ENCODE data around the gene RABGEF1. TPM values are rescaled to one million over a fixed set of nuclear protein-coding genes. Genes with fewer than 3 reads are reported as not detected.
A peak's percentile ranks its signal among the peaks of the same experiment; 100 is the strongest.

Gene RABGEF1
- total RNA-seq = 10 to 100 TPM in 1 of 2 donors, 1 to 10 TPM in 1; 7.9 to 14.0 TPM
- 1 to 10 TPM; 5.2 to 7.4 TPM for polyA plus RNA-seq

DNA sequence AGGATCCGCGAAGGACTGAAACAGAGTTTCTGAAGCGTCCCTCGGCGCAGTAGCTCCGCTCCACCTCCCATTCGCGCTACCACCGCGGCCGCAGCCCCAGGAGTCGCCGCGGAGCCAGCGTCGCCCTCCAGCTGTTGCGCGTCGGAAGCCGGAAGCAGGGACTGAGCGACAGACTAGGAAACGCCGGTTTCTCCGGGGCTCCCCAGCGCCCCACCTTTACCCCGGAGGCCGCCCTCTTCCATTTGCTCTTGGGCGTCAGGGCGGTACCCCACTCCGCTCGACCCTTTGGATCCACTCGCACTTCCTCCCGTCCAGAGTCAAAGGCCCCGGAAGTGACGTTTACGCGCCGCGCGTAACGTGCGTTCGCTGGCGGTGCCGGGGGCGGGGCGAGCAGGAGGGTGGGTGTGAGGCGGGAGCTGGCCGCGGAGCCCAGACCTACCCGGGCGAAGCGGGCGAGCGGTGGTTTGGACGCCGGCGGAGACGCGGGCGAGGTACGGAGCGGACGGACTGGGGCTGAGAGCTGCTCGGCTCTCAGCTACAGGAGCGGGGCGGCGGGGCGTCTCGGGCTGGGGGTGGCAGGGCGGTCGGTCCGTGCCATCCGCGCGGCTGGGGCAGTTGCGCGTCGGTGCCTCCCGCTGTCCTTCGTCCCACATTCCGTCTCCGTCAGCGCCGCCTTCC lies at the start of gene RABGEF1:
Gene RABGEF1, plus strand, starts transcription at position 432 of the 678 bp plus-strand sequence. CDS start 31,167 bp downstream, outside the sequence.
- peak within 1 kb of the TSS; percentile 85 for H3K9ac ChIP-seq (ENCODE audit: low read depth in 1 of 2, low read length in 2 of 2)
- peaks cover 0 to 7% (median 3%) of the 10 kb centered on the region in 4 donors for H3K9me3 ChIP-seq (ENCODE audit: control insufficient read depth in 4 of 4, low read length in 3 of 4)
- H3K27ac ChIP-seq (ENCODE audit: low read depth in 1 of 2, low read length in 2 of 2) = peak within 1 kb of the TSS; percentile 92
- under 1% methylated on average over 85 of the region's 85 CpGs for WGBS
- TF ChIP-seq, protein P1, sequence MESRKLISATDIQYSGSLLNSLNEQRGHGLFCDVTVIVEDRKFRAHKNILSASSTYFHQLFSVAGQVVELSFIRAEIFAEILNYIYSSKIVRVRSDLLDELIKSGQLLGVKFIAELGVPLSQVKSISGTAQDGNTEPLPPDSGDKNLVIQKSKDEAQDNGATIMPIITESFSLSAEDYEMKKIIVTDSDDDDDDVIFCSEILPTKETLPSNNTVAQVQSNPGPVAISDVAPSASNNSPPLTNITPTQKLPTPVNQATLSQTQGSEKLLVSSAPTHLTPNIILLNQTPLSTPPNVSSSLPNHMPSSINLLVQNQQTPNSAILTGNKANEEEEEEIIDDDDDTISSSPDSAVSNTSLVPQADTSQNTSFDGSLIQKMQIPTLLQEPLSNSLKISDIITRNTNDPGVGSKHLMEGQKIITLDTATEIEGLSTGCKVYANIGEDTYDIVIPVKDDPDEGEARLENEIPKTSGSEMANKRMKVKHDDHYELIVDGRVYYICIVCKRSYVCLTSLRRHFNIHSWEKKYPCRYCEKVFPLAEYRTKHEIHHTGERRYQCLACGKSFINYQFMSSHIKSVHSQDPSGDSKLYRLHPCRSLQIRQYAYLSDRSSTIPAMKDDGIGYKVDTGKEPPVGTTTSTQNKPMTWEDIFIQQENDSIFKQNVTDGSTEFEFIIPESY (IDR thresholded peaks at IDR 0.05) = no peak
- TF ChIP-seq TAF1 (conservative IDR thresholded peaks at IDR 0.05) (peak; percentile 61), HNF4G (IDR thresholded peaks at IDR 0.05) (peak; percentile 46), EGR1 (IDR thresholded peaks at IDR 0.05; ENCODE audit: low read depth in 2 of 2) (peak; percentile 13 to 42), HNF4A (conservative IDR thresholded peaks at IDR 0.05) (peak; percentile 60 to 70), RAD21 (IDR thresholded peaks at IDR 0.05) (peak; percentile 50 to 51), JUND (IDR thresholded peaks at IDR 0.05) (no peak), SP1 (IDR thresholded peaks at IDR 0.05) (peak; percentile 67), FOXA2 (IDR thresholded peaks at IDR 0.05) (no peak), NR2F2 (IDR thresholded peaks at IDR 0.05) (peak; percentile 88), GABPA (IDR thresholded peaks at IDR 0.05 in 1 of 2, conservative IDR thresholded peaks at IDR 0.05 in 1 of 2) (peak; percentile 85 to 95), FOXA1 (IDR thresholded peaks at IDR 0.05) (no peak), YY1 (IDR thresholded peaks at IDR 0.05) (peak; percentile 87), RXRA (IDR thresholded peaks at IDR 0.05) (peak; percentile 54 to 62)
- TF ChIP-seq, protein P2, sequence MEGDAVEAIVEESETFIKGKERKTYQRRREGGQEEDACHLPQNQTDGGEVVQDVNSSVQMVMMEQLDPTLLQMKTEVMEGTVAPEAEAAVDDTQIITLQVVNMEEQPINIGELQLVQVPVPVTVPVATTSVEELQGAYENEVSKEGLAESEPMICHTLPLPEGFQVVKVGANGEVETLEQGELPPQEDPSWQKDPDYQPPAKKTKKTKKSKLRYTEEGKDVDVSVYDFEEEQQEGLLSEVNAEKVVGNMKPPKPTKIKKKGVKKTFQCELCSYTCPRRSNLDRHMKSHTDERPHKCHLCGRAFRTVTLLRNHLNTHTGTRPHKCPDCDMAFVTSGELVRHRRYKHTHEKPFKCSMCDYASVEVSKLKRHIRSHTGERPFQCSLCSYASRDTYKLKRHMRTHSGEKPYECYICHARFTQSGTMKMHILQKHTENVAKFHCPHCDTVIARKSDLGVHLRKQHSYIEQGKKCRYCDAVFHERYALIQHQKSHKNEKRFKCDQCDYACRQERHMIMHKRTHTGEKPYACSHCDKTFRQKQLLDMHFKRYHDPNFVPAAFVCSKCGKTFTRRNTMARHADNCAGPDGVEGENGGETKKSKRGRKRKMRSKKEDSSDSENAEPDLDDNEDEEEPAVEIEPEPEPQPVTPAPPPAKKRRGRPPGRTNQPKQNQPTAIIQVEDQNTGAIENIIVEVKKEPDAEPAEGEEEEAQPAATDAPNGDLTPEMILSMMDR (IDR thresholded peaks at IDR 0.05; ENCODE audit: low read depth, low read length, missing input control) = no peak
- TF ChIP-seq, protein P3, sequence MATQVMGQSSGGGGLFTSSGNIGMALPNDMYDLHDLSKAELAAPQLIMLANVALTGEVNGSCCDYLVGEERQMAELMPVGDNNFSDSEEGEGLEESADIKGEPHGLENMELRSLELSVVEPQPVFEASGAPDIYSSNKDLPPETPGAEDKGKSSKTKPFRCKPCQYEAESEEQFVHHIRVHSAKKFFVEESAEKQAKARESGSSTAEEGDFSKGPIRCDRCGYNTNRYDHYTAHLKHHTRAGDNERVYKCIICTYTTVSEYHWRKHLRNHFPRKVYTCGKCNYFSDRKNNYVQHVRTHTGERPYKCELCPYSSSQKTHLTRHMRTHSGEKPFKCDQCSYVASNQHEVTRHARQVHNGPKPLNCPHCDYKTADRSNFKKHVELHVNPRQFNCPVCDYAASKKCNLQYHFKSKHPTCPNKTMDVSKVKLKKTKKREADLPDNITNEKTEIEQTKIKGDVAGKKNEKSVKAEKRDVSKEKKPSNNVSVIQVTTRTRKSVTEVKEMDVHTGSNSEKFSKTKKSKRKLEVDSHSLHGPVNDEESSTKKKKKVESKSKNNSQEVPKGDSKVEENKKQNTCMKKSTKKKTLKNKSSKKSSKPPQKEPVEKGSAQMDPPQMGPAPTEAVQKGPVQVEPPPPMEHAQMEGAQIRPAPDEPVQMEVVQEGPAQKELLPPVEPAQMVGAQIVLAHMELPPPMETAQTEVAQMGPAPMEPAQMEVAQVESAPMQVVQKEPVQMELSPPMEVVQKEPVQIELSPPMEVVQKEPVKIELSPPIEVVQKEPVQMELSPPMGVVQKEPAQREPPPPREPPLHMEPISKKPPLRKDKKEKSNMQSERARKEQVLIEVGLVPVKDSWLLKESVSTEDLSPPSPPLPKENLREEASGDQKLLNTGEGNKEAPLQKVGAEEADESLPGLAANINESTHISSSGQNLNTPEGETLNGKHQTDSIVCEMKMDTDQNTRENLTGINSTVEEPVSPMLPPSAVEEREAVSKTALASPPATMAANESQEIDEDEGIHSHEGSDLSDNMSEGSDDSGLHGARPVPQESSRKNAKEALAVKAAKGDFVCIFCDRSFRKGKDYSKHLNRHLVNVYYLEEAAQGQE (IDR thresholded peaks at IDR 0.05) = peak; percentile 64
- TF ChIP-seq, protein P4, sequence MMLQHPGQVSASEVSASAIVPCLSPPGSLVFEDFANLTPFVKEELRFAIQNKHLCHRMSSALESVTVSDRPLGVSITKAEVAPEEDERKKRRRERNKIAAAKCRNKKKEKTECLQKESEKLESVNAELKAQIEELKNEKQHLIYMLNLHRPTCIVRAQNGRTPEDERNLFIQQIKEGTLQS (IDR thresholded peaks at IDR 0.05) = no peak
- TF ChIP-seq, protein P5, sequence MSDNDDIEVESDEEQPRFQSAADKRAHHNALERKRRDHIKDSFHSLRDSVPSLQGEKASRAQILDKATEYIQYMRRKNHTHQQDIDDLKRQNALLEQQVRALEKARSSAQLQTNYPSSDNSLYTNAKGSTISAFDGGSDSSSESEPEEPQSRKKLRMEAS (IDR thresholded peaks at IDR 0.05) = no peak
- H3K27me3 ChIP-seq (ENCODE audit: control insufficient read depth in 4 of 4, insufficient read depth in 4 of 4, low read length in 3 of 4) = no peaks in the 10 kb centered on the region
- peak within 1 kb of the TSS; percentile 75 to 95 (median 91) for H3K4me3 ChIP-seq (ENCODE audit: low read depth in 1 of 3, low read length in 3 of 3)
- peaks cover 0 to 4% (median 2%) of the 10 kb centered on the region in 4 donors for H3K4me1 ChIP-seq (ENCODE audit: control insufficient read depth in 4 of 4, insufficient read depth in 4 of 4, low read length in 3 of 4)
- DNase-seq (ENCODE audit: low spot score) = peak; percentile 99
- H3K36me3 ChIP-seq (ENCODE audit: control insufficient read depth in 4 of 4, insufficient read depth in 3 of 4, low read depth in 1 of 4, low read length in 3 of 4) = peaks cover 0 to 7% (median 0%) of the 10 kb centered on the region in 4 donors
